HG03439 (cell line): Measurements from ENCODE around the gene CRNKL1.

Experiments
- ATAC-seq: cut with Tn5 transposase; IDR thresholded peaks from one replicate; pipeline ENCODE4 v1.9.1; 2021; ENCODE audit warnings: mild to moderate bottlenecking, moderate library complexity; ENCODE audit not compliant: unreplicated experiment

The CRNKL1 gene

DNA sequence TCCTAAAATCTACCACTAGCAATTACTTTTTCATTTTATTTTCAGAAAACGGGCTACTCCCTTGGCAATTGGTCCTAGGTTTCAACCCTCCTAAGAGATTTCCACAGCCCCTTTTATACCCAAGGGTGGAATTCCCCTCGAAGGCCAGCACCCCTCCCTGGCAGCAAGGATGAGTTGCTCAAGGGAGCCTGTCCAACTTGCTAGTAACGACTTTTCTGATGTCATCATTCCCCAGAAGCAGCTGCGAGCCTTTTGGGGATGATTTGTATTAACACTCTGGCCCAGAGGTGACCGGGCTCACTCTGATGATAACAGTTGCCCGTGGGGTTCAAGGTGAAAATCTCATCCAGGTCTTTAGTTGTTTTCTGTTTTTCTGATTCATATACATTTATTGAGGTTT is 65.8 kb downstream of the CRNKL1 start:
- ATAC-seq: no peak
